T-helper 1 cell (primary cell): ENCODE results near the gene SFN.
"Not testable (repeated sequence)": the region's sequence is repeated elsewhere in the genome, so short reads cannot be mapped to it uniquely, and the experiment has no call there.

ENCODE experiments used
- DNase-seq, 5 donors: peaks; one replicate each; pipeline ENCODE4 v3.0.0-alpha.2; 2012 to 2020
- total RNA-seq, 4 donors: gene quantifications; one replicate each; lab custom pipeline; 2026; lab: John Stamatoyannopoulos, UW

The SFN gene
- 0.23 to 0.80 (median 0.66) reads per million in 4 donors for total RNA-seq

GRCh38 chr1:26862781-26863684 lies at the start of gene SFN:
TSS of gene SFN (plus strand) at chr1:26863149. CDS start at chr1:26863213, 64 bp downstream.
- DNase-seq, result peak in 3 of 5 donors; percentile 31 to 65 (median 40)

- no peak for DNase-seq
Observed at GRCh38 chr1:26814377-26814776, 48.6 kb upstream of the SFN start.

GRCh38 chr1:26814893-26815292 lies 48.1 kb upstream of the SFN start:
- no peak for DNase-seq

GRCh38 chr1:26820784-26821269 lies 42.1 kb upstream of the SFN start:
- DNase-seq, result peak in 1 of 5 donors; percentile 38

DNA sequence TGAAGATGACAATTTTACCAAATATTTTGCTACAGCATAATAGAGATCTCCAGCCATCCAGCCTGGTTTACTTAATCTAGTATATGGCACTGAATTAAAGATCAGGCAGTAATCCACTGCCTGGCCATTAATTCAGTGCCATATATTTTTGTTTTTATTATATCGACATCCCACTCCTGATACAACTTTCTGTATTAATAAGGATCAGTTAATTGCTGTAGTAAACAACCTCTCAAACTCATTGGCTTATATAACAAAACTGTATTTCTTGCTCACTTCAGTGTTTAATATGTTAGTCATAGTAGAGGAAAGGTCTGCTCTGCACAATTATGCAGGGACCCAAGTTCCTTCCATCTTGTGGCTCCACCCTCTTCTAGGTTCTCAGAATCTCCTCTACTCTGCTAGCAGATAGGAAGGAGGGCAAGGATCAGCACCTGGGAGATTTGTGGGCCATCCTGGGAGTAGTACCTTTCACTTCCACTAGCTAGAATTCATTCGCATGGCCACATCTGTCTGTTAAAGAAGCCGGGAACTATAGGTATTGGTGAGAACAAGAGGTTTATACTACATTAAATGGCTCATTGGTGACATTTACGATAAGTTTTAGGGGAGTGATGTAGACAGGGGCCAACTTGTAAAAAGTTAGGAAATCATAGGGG lies 40.1 kb upstream of the SFN start:
- no peak for DNase-seq

- no peak for DNase-seq
Observed at GRCh38 chr1:26824731-26825130, 38.2 kb upstream of the SFN start.

DNA sequence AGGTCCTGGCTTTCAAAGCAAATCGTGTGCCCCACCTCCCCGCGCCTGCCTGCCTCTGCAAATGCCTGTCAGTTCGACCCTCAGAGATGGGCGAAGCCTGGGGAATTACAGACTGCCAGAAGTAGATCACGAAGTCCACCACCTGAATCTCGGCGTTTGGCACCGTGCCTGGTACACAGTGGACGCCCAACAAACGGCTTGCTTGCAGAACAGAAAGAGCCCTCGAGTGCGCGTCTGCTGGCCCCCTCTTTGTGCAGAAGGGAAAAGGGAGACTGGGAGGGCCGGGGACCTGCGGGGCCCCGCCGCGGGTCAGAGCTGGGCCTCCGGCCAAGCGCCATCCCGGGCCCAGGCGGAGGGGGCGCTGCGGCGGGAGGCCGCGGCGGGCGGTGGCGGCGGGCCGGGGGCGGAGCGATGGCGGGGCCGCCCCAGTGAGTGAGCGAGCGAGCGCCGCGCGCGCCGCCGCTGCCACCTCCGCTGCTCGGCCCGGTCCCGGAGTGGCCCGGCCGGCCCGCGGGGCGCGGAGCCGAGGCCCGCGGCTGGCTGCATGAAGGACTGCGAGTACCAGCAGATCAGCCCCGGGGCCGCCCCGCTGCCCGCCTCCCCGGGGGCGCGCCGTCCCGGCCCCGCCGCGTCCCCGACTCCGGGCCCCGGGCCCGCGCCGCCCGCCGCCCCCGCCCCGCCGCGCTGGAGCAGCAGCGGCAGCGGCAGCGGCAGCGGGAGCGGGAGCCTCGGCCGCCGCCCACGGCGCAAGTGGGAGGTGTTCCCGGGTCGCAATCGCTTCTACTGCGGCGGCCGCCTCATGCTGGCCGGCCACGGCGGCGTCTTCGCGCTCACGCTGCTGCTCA lies 36.5 kb upstream of the SFN start, which contains the start of gene ZDHHC18:
Gene ZDHHC18 (plus strand): TSS at position 428 of the 845 bp plus-strand sequence. CDS start 117 bp downstream, at position 545.
- DNase-seq, result peak; percentile 49 to 76 (median 59)

DNA sequence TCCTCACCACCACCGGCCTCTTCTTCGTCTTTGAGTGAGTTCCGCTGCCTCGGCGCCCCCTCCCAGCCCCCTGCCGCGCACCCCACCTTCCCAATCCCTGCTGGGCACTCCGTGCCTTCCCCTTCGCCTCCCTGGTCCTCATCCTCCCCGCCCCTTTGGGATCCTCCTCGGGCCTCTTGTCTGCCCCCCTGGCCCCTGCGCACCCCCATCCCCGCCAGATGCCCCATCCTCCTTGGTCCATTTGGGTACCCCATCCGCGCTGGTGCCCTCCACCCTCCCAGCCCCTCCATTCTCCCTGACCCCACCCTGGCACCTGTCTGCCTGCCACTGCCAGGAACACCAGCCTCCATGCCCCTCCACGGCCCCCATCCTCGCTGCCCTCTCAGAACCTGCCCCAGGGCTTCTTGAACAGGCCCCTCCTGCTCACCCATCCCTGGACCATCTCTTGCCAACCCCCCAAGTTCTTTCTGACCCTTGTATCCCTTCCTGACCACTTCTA lies 35.8 kb upstream of the SFN start:
- no peak for DNase-seq

DNA sequence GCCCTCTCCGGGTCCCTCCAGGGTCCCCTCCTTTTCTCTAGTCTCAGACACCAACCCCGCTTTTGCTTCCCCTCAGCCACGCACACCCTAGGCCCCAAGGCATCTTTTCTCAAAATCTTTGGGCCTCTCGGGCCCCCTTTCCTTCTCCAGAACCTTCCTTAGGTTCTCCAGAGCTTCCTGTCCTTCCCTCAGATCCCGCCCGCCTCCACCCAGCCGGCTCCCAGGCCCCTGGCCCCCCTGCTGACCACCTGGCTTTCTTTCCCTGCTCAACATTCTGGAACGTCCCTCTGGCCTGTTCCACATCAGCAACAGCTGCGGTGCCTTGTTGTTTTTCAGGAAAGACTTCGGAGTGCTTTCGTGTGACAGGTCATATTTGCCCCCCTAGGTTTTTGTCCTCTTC lies 35.3 kb upstream of the SFN start:
- no peak for DNase-seq

DNA sequence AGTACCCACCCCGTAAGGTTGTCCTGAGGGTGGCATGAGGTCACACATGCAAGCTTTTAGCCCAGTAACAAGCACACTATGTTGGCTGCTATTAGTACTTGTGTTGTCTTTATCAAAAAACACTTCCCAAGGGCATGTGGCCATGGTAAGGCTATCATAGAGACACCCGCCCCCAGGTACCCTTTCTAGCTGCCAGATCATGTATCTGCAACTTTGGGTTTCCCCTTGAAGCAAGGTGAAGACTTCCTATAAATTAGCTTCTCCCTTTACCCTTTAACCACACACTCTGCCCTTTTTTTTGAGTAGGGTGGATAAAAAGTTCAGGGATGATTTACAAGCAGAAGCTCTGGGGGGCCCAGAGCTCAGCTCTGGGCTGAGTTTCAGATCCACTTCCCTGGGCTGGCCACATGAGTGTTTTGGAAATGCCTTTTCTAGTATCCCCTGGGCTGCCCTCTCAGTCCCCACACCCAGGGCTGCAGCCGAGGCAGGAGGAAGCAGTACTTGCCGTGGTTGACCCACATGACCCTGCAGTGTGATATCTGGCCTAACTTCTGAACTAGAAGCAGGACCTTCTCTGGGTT lies 34.4 kb upstream of the SFN start:
- no peak for DNase-seq

DNA sequence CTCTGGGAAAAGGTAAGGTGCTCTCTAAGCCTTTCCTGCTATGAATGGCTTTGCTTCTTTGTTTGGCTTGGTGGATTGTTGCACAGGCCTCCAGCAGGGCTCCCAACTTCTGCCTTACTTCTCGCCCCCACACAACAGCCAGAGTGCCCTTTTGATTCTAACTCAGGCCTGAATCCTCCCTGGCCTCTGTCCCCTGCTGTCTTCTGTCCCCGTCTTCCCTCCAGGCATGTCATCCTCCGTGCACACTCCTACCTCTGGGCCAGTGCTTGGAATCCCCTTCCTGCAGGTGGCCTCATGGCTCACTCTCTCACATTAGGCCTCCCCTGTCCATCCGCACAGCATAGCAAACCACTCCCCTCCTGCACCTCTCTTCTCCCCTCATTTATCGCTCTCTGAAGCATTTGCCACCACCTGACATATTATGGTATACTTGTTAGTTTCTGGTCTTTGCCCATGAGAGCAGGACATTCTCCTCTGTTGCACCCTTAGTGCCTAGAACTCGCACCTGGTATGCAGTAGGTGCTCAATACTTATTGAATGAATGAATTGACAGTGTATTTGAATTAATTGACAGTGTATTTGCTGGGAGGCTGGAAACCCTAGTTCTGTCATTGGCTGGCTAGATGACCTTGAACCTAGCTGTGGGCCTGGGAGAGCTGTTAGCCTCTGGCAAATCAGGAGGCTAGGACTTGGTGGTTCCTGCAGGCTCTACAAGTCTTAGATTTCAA lies 33.6 kb upstream of the SFN start:
- no peak for DNase-seq

GRCh38 chr1:26831059-26831458 lies 31.9 kb upstream of the SFN start:
- no peak for DNase-seq

GRCh38 chr1:26831546-26832248 lies 31.3 kb upstream of the SFN start:
- no peak for DNase-seq

DNA sequence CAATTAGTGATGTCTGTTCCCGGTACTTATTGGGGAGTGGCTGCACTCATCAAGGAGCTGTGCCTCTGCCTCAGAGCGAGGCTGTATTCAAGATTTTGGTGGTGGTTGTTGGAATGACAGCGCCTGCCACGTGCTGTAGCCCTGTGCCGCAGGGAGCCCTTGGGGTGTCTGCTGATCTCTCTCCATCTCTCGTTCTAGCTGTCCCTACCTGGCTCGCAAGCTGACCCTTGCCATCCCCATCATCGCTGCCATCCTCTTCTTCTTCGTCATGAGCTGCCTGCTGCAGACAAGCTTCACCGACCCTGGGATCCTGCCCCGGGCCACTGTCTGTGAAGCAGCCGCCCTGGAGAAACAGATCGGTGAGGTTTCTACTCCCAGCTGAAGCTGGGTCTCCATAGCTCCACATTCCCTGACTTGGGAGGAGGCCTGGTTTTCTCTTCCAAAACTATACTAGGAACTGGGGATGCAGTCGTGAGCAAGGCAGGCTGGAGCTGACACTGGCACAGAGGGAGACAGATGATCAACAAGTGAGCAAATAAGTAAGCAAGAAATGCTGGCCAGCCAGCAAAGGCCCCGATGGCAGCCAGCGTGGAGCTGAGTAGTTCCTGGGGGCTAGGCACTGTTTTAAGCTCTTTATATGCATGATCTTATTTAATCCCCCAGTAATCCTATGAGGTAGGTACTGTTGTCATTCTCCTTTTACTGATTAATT lies 30.5 kb upstream of the SFN start:
- no peak for DNase-seq

- peak; percentile 88 to 97 (median 91) for DNase-seq
Observed at GRCh38 chr1:26833432-26834405, 29.2 kb upstream of the SFN start.

DNA sequence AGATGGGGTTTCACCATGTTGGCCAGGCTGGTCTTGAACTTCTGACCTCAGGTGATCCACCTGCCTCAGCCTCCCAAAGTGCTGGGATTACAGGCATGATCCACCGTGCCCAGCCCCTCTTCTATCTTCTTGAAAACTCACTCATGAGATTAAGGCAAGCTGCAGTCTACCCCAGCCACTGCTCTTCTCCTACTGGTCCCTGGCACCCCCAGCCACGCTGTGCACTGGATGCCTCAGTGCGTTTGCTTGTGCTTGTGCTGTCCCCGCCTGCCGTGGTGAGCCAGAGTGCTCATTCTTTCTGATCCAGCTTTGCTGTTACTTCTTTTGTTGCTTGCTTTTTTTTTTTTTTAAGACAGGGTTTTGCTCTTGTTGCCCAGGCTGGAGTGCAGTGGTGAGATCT lies 25.3 kb upstream of the SFN start:
- DNase-seq, result not testable (repeated sequence)

GRCh38 chr1:26838474-26839338 lies 24.2 kb upstream of the SFN start:
- DNase-seq, result peak; percentile 49 to 65 (median 63)

GRCh38 chr1:26839339-26839722 lies 23.6 kb upstream of the SFN start:
- DNase-seq, result no peak
